Pulmonary artery endothelial cell (primary cell): ENCODE data around the gene REPS2. TPM values are rescaled to one million over a fixed set of nuclear protein-coding genes. Genes with fewer than 3 reads are reported as not detected.

ENCODE experiments used
- total RNA-seq: library from RNA; depleted of rRNA; stranded (reverse); fragments of >200 nt; gene quantifications from 2 replicates; pipeline ENCODE4 v1.2.3, GENCODE V29; 2014

REPS2 gene
- total RNA-seq, 1 donor from 2014 or later: 3.4 TPM

Other genes starting within 250 kb of the REPS2 start
- gene CTPS2, start 234.0 kb upstream of the REPS2 start, total RNA-seq: 14.4 and 14.8 TPM in 2 replicates
- 30.2 and 31.4 TPM in 2 replicates for gene SYAP1, start 227.0 kb upstream of the REPS2 start, total RNA-seq
- gene TXLNG, start 160.2 kb upstream of the REPS2 start, total RNA-seq: 5.6 and 6.6 TPM in 2 replicates
- 174 and 192 TPM in 2 replicates for gene RBBP7, start 76.3 kb upstream of the REPS2 start, total RNA-seq